Pons (tissue), 1 donor: ENCODE measurements around the gene TBCD.
"Not testable (repeated sequence)": the region's sequence is repeated elsewhere in the genome, so short reads cannot be mapped to it uniquely, and the experiment has no call there.

Source experiments
- DNase-seq: peaks from one replicate; pipeline ENCODE4 v3.0.0-alpha.2; 2016; ENCODE audit warnings: low spot score

Gene TBCD

GRCh38 chr17:82957961-82958561, 206.2 kb downstream of the TBCD start:
- no peak for DNase-seq

GRCh38 chr17:82959242-82959930, 207.5 kb downstream of the TBCD start:
- no peak for DNase-seq

- no peak for DNase-seq
Measured at GRCh38 chr17:82959990-82960418, 208.1 kb downstream of the TBCD start.

- no peak for DNase-seq
Measured at GRCh38 chr17:82960419-82961271, 208.8 kb downstream of the TBCD start.

GRCh38 chr17:82961366-82962162, 209.7 kb downstream of the TBCD start:
- no peak for DNase-seq

GRCh38 chr17:82962163-82962720, 210.4 kb downstream of the TBCD start:
- DNase-seq = no peak

- DNase-seq = peak; percentile 44
Measured at GRCh38 chr17:82963104-82963950, 211.5 kb downstream of the TBCD start.

GRCh38 chr17:82964451-82964850, 212.6 kb downstream of the TBCD start:
- DNase-seq = not testable (repeated sequence)

- no peak for DNase-seq
Measured at GRCh38 chr17:82964851-82965341, 213.0 kb downstream of the TBCD start.

- no peak for DNase-seq
Measured at GRCh38 chr17:82965371-82965770, 213.5 kb downstream of the TBCD start.

- no peak for DNase-seq
Measured at GRCh38 chr17:82966415-82966814, 214.6 kb downstream of the TBCD start.

- no peak for DNase-seq
Measured at GRCh38 chr17:82967268-82968032, 215.6 kb downstream of the TBCD start.

- DNase-seq = not testable (repeated sequence)
Measured at GRCh38 chr17:82968033-82968841, 216.4 kb downstream of the TBCD start.

- no peak for DNase-seq
Measured at GRCh38 chr17:82970067-82970466, 218.2 kb downstream of the TBCD start.

- no peak for DNase-seq
Measured at GRCh38 chr17:82970818-82971590, 219.1 kb downstream of the TBCD start.

GRCh38 chr17:82972836-82973372, 221.0 kb downstream of the TBCD start:
- no peak for DNase-seq

- DNase-seq = no peak
Measured at GRCh38 chr17:82973456-82974135, 221.7 kb downstream of the TBCD start.
